Cardiac fibroblast (primary cell): Measurements from ENCODE around the gene TNFAIP1.

ENCODE experiments used
- DNase-seq, 2 donors: peaks; one replicate each; pipeline versions ENCODE4 v3.0.0 to v3.0.0-alpha.2; 2010; ENCODE audit warnings: low read depth in 2 of 2
- H3K4me3 ChIP-seq, 2 donors: replicated peaks in 1 of 2; 1 replicate in 1 of 2; 2 replicates in 1 of 2; pipeline ENCODE4 v1.5.1; 2011; ENCODE audit warnings: low read depth in 2 of 2, low read length in 2 of 2, mild to moderate bottlenecking in 2 of 2, moderate library complexity in 1 of 2
- TF ChIP-seq, protein P1 (sequence below): IDR thresholded peaks from one replicate; pipeline ENCODE4 v1.5.1; 2011; ENCODE audit warnings: low read depth, mild to moderate bottlenecking, low read length, inconsistent platforms

The TNFAIP1 gene

GRCh38 chr17:28372203-28372944, 36.8 kb downstream of the TNFAIP1 start:
- peak overlapping the region; percentile 41 to 63 for H3K4me3 ChIP-seq
- DNase-seq: peak; percentile 36 to 39
- TF ChIP-seq, protein P1, sequence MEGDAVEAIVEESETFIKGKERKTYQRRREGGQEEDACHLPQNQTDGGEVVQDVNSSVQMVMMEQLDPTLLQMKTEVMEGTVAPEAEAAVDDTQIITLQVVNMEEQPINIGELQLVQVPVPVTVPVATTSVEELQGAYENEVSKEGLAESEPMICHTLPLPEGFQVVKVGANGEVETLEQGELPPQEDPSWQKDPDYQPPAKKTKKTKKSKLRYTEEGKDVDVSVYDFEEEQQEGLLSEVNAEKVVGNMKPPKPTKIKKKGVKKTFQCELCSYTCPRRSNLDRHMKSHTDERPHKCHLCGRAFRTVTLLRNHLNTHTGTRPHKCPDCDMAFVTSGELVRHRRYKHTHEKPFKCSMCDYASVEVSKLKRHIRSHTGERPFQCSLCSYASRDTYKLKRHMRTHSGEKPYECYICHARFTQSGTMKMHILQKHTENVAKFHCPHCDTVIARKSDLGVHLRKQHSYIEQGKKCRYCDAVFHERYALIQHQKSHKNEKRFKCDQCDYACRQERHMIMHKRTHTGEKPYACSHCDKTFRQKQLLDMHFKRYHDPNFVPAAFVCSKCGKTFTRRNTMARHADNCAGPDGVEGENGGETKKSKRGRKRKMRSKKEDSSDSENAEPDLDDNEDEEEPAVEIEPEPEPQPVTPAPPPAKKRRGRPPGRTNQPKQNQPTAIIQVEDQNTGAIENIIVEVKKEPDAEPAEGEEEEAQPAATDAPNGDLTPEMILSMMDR: no peak

DNA sequence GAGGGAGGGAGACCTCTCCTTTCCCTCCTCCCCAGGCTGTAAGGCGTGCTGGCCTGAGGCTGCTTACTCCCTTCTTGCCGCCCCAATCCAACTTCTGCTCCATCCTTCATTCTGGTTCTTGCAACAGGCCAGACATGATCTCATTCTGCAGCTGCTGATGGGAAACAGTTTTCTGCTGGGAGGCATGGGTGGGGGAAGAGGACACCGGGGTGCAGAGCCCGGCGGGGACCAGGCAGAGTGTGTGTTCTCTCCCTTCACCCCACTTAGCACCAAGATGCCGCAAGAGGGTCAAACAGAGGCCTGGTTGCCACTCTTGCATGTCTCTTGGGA, 37.3 kb downstream of the TNFAIP1 start:
- peak overlapping the region in 1 of 2 donors; percentile 63 for H3K4me3 ChIP-seq
- DNase-seq: no peak
- TF ChIP-seq, protein P1: no peak

- TF ChIP-seq, protein P1: no peak
- H3K4me3 ChIP-seq: no peak overlapping the region
- peak; percentile 47 to 63 for DNase-seq
Measured at GRCh38 chr17:28379814-28380801, 44.5 kb downstream of the TNFAIP1 start.

DNA sequence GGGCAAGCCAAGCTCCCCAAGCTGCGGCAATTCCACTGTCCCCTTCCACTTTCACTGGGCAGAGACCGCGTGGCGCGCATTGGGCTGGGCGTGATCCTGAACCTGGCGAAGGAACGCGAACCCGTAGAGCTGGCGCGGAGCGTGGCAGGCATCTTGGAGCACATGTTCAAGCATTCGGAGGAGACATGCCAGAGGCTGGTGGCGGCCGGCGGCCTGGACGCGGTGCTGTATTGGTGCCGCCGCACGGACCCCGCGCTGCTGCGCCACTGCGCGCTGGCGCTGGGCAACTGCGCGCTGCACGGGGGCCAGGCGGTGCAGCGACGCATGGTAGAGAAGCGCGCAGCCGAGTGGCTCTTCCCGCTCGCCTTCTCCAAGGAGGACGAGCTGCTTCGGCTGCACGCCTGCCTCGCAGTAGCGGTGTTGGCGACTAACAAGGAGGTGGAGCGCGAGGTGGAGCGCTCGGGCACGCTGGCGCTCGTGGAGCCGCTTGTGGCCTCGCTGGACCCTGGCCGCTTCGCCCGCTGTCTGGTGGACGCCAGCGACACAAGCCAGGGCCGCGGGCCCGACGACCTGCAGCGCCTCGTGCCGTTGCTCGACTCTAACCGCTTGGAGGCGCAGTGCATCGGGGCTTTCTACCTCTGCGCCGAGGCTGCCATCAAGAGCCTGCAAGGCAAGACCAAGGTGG, 45.7 kb downstream of the TNFAIP1 start:
- H3K4me3 ChIP-seq: no peak overlapping the region
- no peak for DNase-seq
- TF ChIP-seq, protein P1: no peak

GRCh38 chr17:28384281-28385036, 48.9 kb downstream of the TNFAIP1 start:
- peak overlapping the region in 1 of 2 donors; percentile 17 for H3K4me3 ChIP-seq
- TF ChIP-seq, protein P1: no peak
- DNase-seq: no peak

- H3K4me3 ChIP-seq: no peak overlapping the region
- DNase-seq: no peak
- TF ChIP-seq, protein P1: no peak
Measured at GRCh38 chr17:28385037-28385400, 49.5 kb downstream of the TNFAIP1 start.
